Measurements from ENCODE around the gene CAMKV.

- TF ChIP-seq, protein P1, sequence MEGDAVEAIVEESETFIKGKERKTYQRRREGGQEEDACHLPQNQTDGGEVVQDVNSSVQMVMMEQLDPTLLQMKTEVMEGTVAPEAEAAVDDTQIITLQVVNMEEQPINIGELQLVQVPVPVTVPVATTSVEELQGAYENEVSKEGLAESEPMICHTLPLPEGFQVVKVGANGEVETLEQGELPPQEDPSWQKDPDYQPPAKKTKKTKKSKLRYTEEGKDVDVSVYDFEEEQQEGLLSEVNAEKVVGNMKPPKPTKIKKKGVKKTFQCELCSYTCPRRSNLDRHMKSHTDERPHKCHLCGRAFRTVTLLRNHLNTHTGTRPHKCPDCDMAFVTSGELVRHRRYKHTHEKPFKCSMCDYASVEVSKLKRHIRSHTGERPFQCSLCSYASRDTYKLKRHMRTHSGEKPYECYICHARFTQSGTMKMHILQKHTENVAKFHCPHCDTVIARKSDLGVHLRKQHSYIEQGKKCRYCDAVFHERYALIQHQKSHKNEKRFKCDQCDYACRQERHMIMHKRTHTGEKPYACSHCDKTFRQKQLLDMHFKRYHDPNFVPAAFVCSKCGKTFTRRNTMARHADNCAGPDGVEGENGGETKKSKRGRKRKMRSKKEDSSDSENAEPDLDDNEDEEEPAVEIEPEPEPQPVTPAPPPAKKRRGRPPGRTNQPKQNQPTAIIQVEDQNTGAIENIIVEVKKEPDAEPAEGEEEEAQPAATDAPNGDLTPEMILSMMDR (IDR thresholded peaks at IDR 0.05; ENCODE audit: insufficient read depth, low read length, poor library complexity, severe bottlenecking): no peak
- TF ChIP-seq EZH2phosphoT487 (conservative IDR thresholded peaks at IDR 0.05; ENCODE audit: low read length): no peak
Measured at GRCh38 chr3:49902511-49903345, 33.0 kb upstream of the CAMKV start.
